Kidney (tissue), 14 donors: ENCODE measurements around the gene LHFPL6. TPM values are rescaled to one million over a fixed set of nuclear protein-coding genes. Genes with fewer than 3 reads are reported as not detected.

Experiments
- DNase-seq, 5 donors: peaks; one replicate each; pipeline ENCODE4 v3.0.0-alpha.2; 2013 to 2020
- FAIRE-seq: peaks from 2 replicates; lab custom pipeline; 2012; peaks lifted over from hg19 to GRCh38; lab: Jason Lieb, UNC
- H3K27ac ChIP-seq, 2 donors: one replicate each; pipeline ENCODE4 v1.7.0; 2013; ENCODE audit warnings: low read depth in 2 of 2, low read length in 2 of 2, inconsistent platforms in 1 of 2
- H3K27me3 ChIP-seq: one replicate; pipeline ENCODE4 v1.7.1; 2013; ENCODE audit warnings: low read length, inconsistent platforms; ENCODE audit not compliant: control insufficient read depth, insufficient read depth
- H3K36me3 ChIP-seq, 3 donors: one replicate each; pipeline versions ENCODE4 v1.7.0 to v1.7.1; 2013; ENCODE audit warnings: low read length in 3 of 3, control low read depth in 1 of 3, inconsistent platforms in 1 of 3; ENCODE audit not compliant: insufficient read depth in 3 of 3, control insufficient read depth in 2 of 3
- H3K4me1 ChIP-seq, 3 donors: one replicate each; pipeline versions ENCODE4 v1.7.0 to v1.7.1; 2013; ENCODE audit warnings: low read length in 3 of 3, inconsistent platforms in 1 of 3, low read depth in 1 of 3; ENCODE audit not compliant: control insufficient read depth in 2 of 3, insufficient read depth in 2 of 3
- H3K4me3 ChIP-seq, 3 donors: one replicate each; pipeline versions ENCODE4 v1.7.0 to v1.8.1; 2013; ENCODE audit warnings: low read length in 3 of 3, control low read depth in 1 of 3, inconsistent platforms in 1 of 3
- H3K9ac ChIP-seq, 3 donors: one replicate each; pipeline versions ENCODE4 v1.7.0 to v1.7.1; 2013; ENCODE audit warnings: low read length in 3 of 3, control low read depth in 1 of 3, inconsistent platforms in 1 of 3
- H3K9me3 ChIP-seq, 3 donors: one replicate each; pipeline versions ENCODE4 v1.7.0 to v1.7.1; 2013; ENCODE audit warnings: low read length in 3 of 3, control low read depth in 1 of 3, inconsistent platforms in 1 of 3; ENCODE audit not compliant: control insufficient read depth in 2 of 3, insufficient read depth in 1 of 3
- CTCF ChIP-seq: IDR thresholded peaks from 3 replicates; pipeline ENCODE4 v1.5.1; 2012; ENCODE audit warnings: mild to moderate bottlenecking, moderate library complexity, borderline replicate concordance; ENCODE audit not compliant: insufficient read depth; ENCODE audit errors: extremely low read depth
- intact Hi-C: fragments of 100-400 bp; cut with DNase I; formaldehyde crosslinking; loops from one replicate; pipeline ENCODE4 v1.11.1; 2022
- polyA plus RNA-seq: library from polyadenylated mRNA; stranded (reverse); fragments of 350-450 nt; fragmentation: Illumina TruSeq; extraction: RNeasy Lipid Tissue Mini Kit (QIAGEN cat#74804); gene quantifications from one replicate; pipeline ENCODE4 v1.2.3, GENCODE V29; 2014; ENCODE audit warnings: low read depth, low replicate concordance; ENCODE audit not compliant: insufficient read depth
- total RNA-seq: library from RNA; stranded (reverse); fragmentation: NEBNext Ultra II Directional; extraction: Animal tissue kit (Norgen Biotek cat#: 25700); gene quantifications from one replicate; pipeline ENCODE4 v1.2.1, GENCODE V29; 2021
- donor health status: control.
- donor health status: control.
- donor health status: control.
- donor health status: control.
- donor health status: control.
- donor health status: DM: yes; HTN: yes; CAD: no.
- donor health status: Normal renal cell carcinoma (clear cell type).

Gene LHFPL6
- total and polyA plus RNA-seq, 2 donors from 2014 or later = 33.0 to 59.2 TPM

GRCh38 chr13:39483326-39483725 is 119.7 kb downstream of the LHFPL6 start:
- DNase-seq (no peak), FAIRE-seq (no peak)
- no peak overlapping the region for H3K9ac ChIP-seq
- H3K4me1 ChIP-seq = no peaks in the 10 kb centered on the region
- intact Hi-C loops = no loop called here
- H3K4me3 ChIP-seq = no peak overlapping the region
- TF ChIP-seq CTCF = no peak
- peaks cover 0 to 3% (median 0%) of the 10 kb centered on the region in 3 donors for H3K9me3 ChIP-seq
- no peaks in the 10 kb centered on the region for H3K27me3 ChIP-seq
- no peaks in the 10 kb centered on the region for H3K36me3 ChIP-seq
- H3K27ac ChIP-seq = no peak overlapping the region

GRCh38 chr13:39481491-39481890 is 121.5 kb downstream of the LHFPL6 start:
- Histone ChIP-seq H3K4me1 (no peaks in the 10 kb centered on the region), H3K9ac (no peak overlapping the region)
- no peak for DNase-seq

GRCh38 chr13:39474600-39474999 is 128.4 kb downstream of the LHFPL6 start:
- no peaks in the 10 kb centered on the region for H3K9me3 ChIP-seq
- intact Hi-C loops = no loop called here
- no peak overlapping the region for H3K9ac ChIP-seq
- H3K4me1 ChIP-seq = no peaks in the 10 kb centered on the region
- H3K36me3 ChIP-seq = no peaks in the 10 kb centered on the region
- H3K4me3 ChIP-seq = no peak overlapping the region
- FAIRE-seq = no peak
- no peak for DNase-seq
- no peak overlapping the region for H3K27ac ChIP-seq
- no peaks in the 10 kb centered on the region for H3K27me3 ChIP-seq
- no peak for TF ChIP-seq CTCF

More at GRCh38 chr13:39481491-39481890, 121.5 kb downstream of the LHFPL6 start:
- Histone ChIP-seq H3K36me3 (no peaks in the 10 kb centered on the region), H3K27ac (no peak overlapping the region), H3K27me3 (no peaks in the 10 kb centered on the region), H3K9me3 (peaks cover 0 to 3% (median 0%) of the 10 kb centered on the region in 3 donors), H3K4me3 (no peak overlapping the region)
- intact Hi-C loops = no loop called here
- FAIRE-seq = no peak
- no peak for TF ChIP-seq CTCF

GRCh38 chr13:39469676-39470075 is 133.3 kb downstream of the LHFPL6 start:
- no peaks in the 10 kb centered on the region for H3K27me3 ChIP-seq
- TF ChIP-seq CTCF = no peak
- no peaks in the 10 kb centered on the region for H3K36me3 ChIP-seq
- H3K4me3 ChIP-seq = no peak overlapping the region
- no peaks in the 10 kb centered on the region for H3K4me1 ChIP-seq
- DNase-seq = no peak
- no peak for FAIRE-seq
- H3K9ac ChIP-seq = no peak overlapping the region
- no peaks in the 10 kb centered on the region for H3K9me3 ChIP-seq
- intact Hi-C loops = no loop called here
- H3K27ac ChIP-seq = no peak overlapping the region
